Measurements from ENCODE around the gene PLEKHA8.

PLEKHA8 gene

GRCh38 chr7:30172451-30172850, 144.2 kb downstream of the PLEKHA8 start:
- DNase-seq = no peak

GRCh38 chr7:30173058-30173897, 145.1 kb downstream of the PLEKHA8 start:
- no peak for DNase-seq

GRCh38 chr7:30175180-30175579, 147.0 kb downstream of the PLEKHA8 start:
- no peak for DNase-seq

GRCh38 chr7:30175636-30176147, 147.5 kb downstream of the PLEKHA8 start:
- no peak for DNase-seq

GRCh38 chr7:30176463-30177109, 148.4 kb downstream of the PLEKHA8 start:
- no peak for DNase-seq

- no peak for DNase-seq
These were observed 149.0 kb downstream of the PLEKHA8 start for GRCh38 chr7:30177186-30177585.

GRCh38 chr7:30177965-30178364, 149.8 kb downstream of the PLEKHA8 start:
- no peak for DNase-seq

GRCh38 chr7:30178748-30179436, 150.7 kb downstream of the PLEKHA8 start:
- no peak for DNase-seq

Data from GF-D8 (cell line).